K562 (cell line): ENCODE measurements around the gene KRTAP10-9. TPM values are rescaled to one million over a fixed set of nuclear protein-coding genes. Genes with fewer than 3 reads are reported as not detected.

Experiments used
- ATAC-seq: fragments of 200-7000 bp; cut with Tn5 transposase; 3 replicates; pipeline ENCODE4 v1.9.1; 2020; ENCODE audit warnings: moderate library complexity
- BruUV-seq: library from RNA; stranded (reverse); fragments of 400-500 nt; replicated peaks from 2 replicates; lab custom pipeline; 2021; lab: Mats Ljungman, UMichigan
- CTCF ChIA-PET: fragments of 300-600 bp; formaldehyde crosslinking; extraction: SDS; loops from one replicate; lab custom pipeline; 2021; ENCODE audit warnings: low intra/inter-chr PET ratio; lab: Yijun Ruan, JAX
- POLR2A ChIA-PET: fragments of 300-600, 350-650 bp; sonication (Branson Sonifier 250); formaldehyde crosslinking; extraction: SDS; loops from one replicate; lab custom pipeline; 2021; ENCODE audit warnings: antibody characterized with exemption, inconsistent platforms; lab: Yijun Ruan, JAX
- DNase-seq, 4 experiments: peaks; one replicate each; pipeline versions ENCODE4 v3.0.0 to v3.0.0-alpha.2; 2011 to 2018; ENCODE audit warnings: low spot score in 3 of 4, mixed read lengths in 3 of 4; ENCODE audit errors: extremely low read depth in 1 of 4
- FAIRE-seq: peaks from 2 replicates; lab custom pipeline; 2011; peaks lifted over from hg19 to GRCh38; lab: Jason Lieb, UNC
- H2AFZ ChIP-seq: 2 replicates; pipeline ENCODE4 v1.6.0; 2011; ENCODE audit warnings: low read depth, low read length, control low read depth, inconsistent platforms
- H3K27ac ChIP-seq: fragments of 200-600 bp; 3 replicates; pipeline ENCODE4 v1.8.0; 2011; ENCODE audit warnings: low read depth, mild to moderate bottlenecking, control low read depth, inconsistent platforms, low read length, moderate library complexity, mixed read lengths; ENCODE audit errors: extremely low read depth
- H3K27me3 ChIP-seq, 2 experiments: fragments of 300-600 bp in 1 of 2; 2 replicates in 1 of 2; 3 replicates in 1 of 2; pipeline versions ENCODE4 v1.6.0 to v1.8.0; 2011; ENCODE audit warnings: inconsistent platforms in 2 of 2, low read length in 2 of 2, mild to moderate bottlenecking in 1 of 2, mixed read lengths in 1 of 2, moderate library complexity in 1 of 2; ENCODE audit not compliant: control insufficient read depth in 2 of 2, insufficient read depth in 2 of 2
- H3K36me3 ChIP-seq: fragments of 300-600 bp; 3 replicates; pipeline ENCODE4 v1.8.0; 2011; ENCODE audit warnings: mild to moderate bottlenecking, low read length, inconsistent platforms; ENCODE audit not compliant: control insufficient read depth, insufficient read depth
- H3K4me1 ChIP-seq, 2 experiments: fragments of 200-600 bp in 1 of 2; replicated peaks in 1 of 2; 2 replicates in 1 of 2; 3 replicates in 1 of 2; pipeline versions ENCODE4 v1.5.1 to v1.8.0; 2011; ENCODE audit warnings: inconsistent platforms in 2 of 2, low read length in 2 of 2, mild to moderate bottlenecking in 1 of 2, mixed read lengths in 1 of 2, moderate library complexity in 1 of 2; ENCODE audit not compliant: control insufficient read depth in 2 of 2, insufficient read depth in 2 of 2
- H3K4me2 ChIP-seq: 2 replicates; pipeline ENCODE4 v1.6.1; 2011; ENCODE audit warnings: low read length, control low read depth, inconsistent platforms, mixed read lengths; ENCODE audit not compliant: insufficient read depth
- H3K4me3 ChIP-seq: fragments of 200-600 bp; sonication (generic), shearing (Covaris generic); 2 replicates; pipeline ENCODE4 v1.5.1; 2016; ENCODE audit warnings: control low read depth, inconsistent platforms
- H3K79me2 ChIP-seq: fragments of 200-600 bp; 3 replicates; pipeline ENCODE4 v1.8.0; 2011; ENCODE audit warnings: low read length, inconsistent platforms; ENCODE audit not compliant: control insufficient read depth, insufficient read depth
- H3K9ac ChIP-seq, 2 experiments: 2 replicates each; pipeline versions ENCODE4 v1.6.0 to v1.6.1; 2011; ENCODE audit warnings: low read depth in 2 of 2, low read length in 2 of 2, control low read depth in 1 of 2, inconsistent platforms in 1 of 2, mild to moderate bottlenecking in 1 of 2, mixed read lengths in 1 of 2; ENCODE audit not compliant: insufficient read depth in 1 of 2
- H3K9me1 ChIP-seq: one replicate; pipeline ENCODE4 v1.6.0; 2011; ENCODE audit warnings: inconsistent platforms, mild to moderate bottlenecking, low read length, moderate library complexity; ENCODE audit not compliant: control insufficient read depth, insufficient read depth
- H3K9me3 ChIP-seq: replicated peaks from 2 replicates; pipeline ENCODE4 v1.5.1; 2011; ENCODE audit warnings: low read depth, low read length, inconsistent platforms; ENCODE audit not compliant: control insufficient read depth, insufficient read depth
- H4K20me1 ChIP-seq: replicated peaks from 2 replicates; pipeline ENCODE4 v1.6.1; 2011; ENCODE audit warnings: low read length, inconsistent platforms, mixed read lengths; ENCODE audit not compliant: control insufficient read depth, insufficient read depth
- ADNP ChIP-seq: fragments of 200-800 bp; sonication (Bioruptor generic); IDR thresholded peaks from 2 replicates; pipeline ENCODE4 v1.6.1; 2016; ENCODE audit warnings: missing genetic modification characterization, missing compliant biosample characterization
- GTF2F1 ChIP-seq: IDR thresholded peaks from 2 replicates; pipeline ENCODE4 v1.6.1; 2011; ENCODE audit warnings: low read depth, low read length, improper control_type of control experiment
- LCOR ChIP-seq: sonication (generic); formaldehyde crosslinking; IDR thresholded peaks from 2 replicates; pipeline ENCODE4 v1.8.0; 2022; ENCODE audit warnings: mild to moderate bottlenecking, missing genetic modification reagents
- RBM39 ChIP-seq: fragments of 200-400 bp; formaldehyde crosslinking; optimal IDR thresholded peaks from 2 replicates; pipeline ENCODE3; 2018; ENCODE audit warnings: low read depth, low read length
- SMAD4 ChIP-seq: fragments of 250-450 bp; sonication (Bioruptor Pico); conservative IDR thresholded peaks from 2 replicates; pipeline ENCODE4 v1.8.0; 2021; ENCODE audit warnings: inconsistent platforms, mild to moderate bottlenecking, moderate library complexity
- TAF7 ChIP-seq: fragments of 450-650 bp; IDR thresholded peaks from 2 replicates; pipeline ENCODE4 v1.6.1; 2016; ENCODE audit warnings: missing genetic modification characterization, missing compliant biosample characterization
- TCF3 ChIP-seq: sonication (generic); formaldehyde crosslinking; IDR thresholded peaks from 2 replicates; pipeline ENCODE4 v1.4.0; 2020; ENCODE audit warnings: mild to moderate bottlenecking, missing genetic modification reagents
- THAP12 ChIP-seq: fragments of 250-450 bp; sonication (Bioruptor Pico); IDR thresholded peaks from 2 replicates; pipeline ENCODE4 v1.9.0; 2021; ENCODE audit warnings: mild to moderate bottlenecking, inconsistent platforms
- TRIM24 ChIP-seq, 2 experiments: fragments of 450-650 bp; IDR thresholded peaks; 2 replicates each; pipeline ENCODE4 v1.6.1; 2016
- USF2 ChIP-seq: sonication (generic); formaldehyde crosslinking; IDR thresholded peaks from 2 replicates; pipeline ENCODE4 v1.5.0; 2020; ENCODE audit warnings: missing genetic modification reagents
- ZBTB33 ChIP-seq: sonication (generic); formaldehyde crosslinking; IDR thresholded peaks from 2 replicates; pipeline ENCODE4 v1.8.1; 2023; ENCODE audit warnings: mild to moderate bottlenecking, missing genetic modification reagents
- ZBTB7A ChIP-seq: IDR thresholded peaks from 2 replicates; pipeline ENCODE4 v1.6.1; 2011; ENCODE audit warnings: low read depth, mild to moderate bottlenecking, low read length, moderate library complexity, borderline replicate concordance; ENCODE audit not compliant: control insufficient read depth
- ZNF589 ChIP-seq: fragments of 200-800 bp; sonication (Bioruptor generic); IDR thresholded peaks from 2 replicates; pipeline ENCODE4 v1.6.1; 2016; ENCODE audit warnings: low read depth, missing genetic modification characterization, missing compliant biosample characterization
- WGBS: fragments of 100-300 bp; shearing (Covaris generic); methylation state at CpG from one replicate; pipeline ENCODE4 v1.1.6; 2016; ENCODE audit warnings: low coverage, mixed read lengths; ENCODE audit not compliant: insufficient coverage; ENCODE audit errors: missing lambda C conversion rate; 5-methylcytosine and 5-hydroxymethylcytosine counted together
- in situ Hi-C: fragments of 300-500 bp; cut with MboI; formaldehyde crosslinking; loops from 4 replicates; pipeline ENCODE4 v1.15.0; 2018; ENCODE audit warnings: inconsistent platforms, mixed read lengths
- intact Hi-C: fragments of 100-400 bp; cut with micrococcal nuclease; formaldehyde crosslinking; loops from 2 replicates; pipeline ENCODE4 v1.14.2; 2022
- polyA plus RNA-seq, 8 experiments: library from polyadenylated mRNA; depleted of rRNA in 4 of 8; stranded (reverse) in 5 of 8; unstranded in 3 of 8; fragments of >200 nt; fragmentation: Nextera tagmentation in 2 of 8; fragmentation: Illumina TruSeq in 1 of 8; extraction: Ambion mirVana in 2 of 8; extraction: Trizol in 1 of 8; gene quantifications; 2 replicates each; pipeline versions ENCODE4 v1.2.1 to v1.2.3, GENCODE V29; 2011 to 2014; ENCODE audit warnings: inconsistent platforms in 1 of 8, missing spikeins in 1 of 8
- total RNA-seq, 7 experiments: library from RNA; depleted of rRNA in 6 of 7; stranded (reverse); fragments of >200 nt in 6 of 7; fragmentation: Illumina TruSeq in 2 of 7; extraction: Trizol in 2 of 7; gene quantifications; 2 replicates each; pipeline versions ENCODE4 v1.2.1 to v1.2.3, GENCODE V29; 2011 to 2021; ENCODE audit warnings: low replicate concordance in 1 of 7

The KRTAP10-9 gene
- total and polyA plus RNA-seq, 9 of the 15 experiments (the other 6 are each of a cell fraction or from before 2014, with no cell fraction given): not detected

- TF ChIP-seq ZBTB7A (no peak), TRIM24 (IDR thresholded peaks at IDR 0.05) (no peak), SMAD4 (CRISPR knock-in tag) (no peak)
Observed at GRCh38 chr21:44583800-44584147, 43.1 kb upstream of the KRTAP10-9 start (continued).

GRCh38 chr21:44585892-44586291, 41.0 kb upstream of the KRTAP10-9 start:
- Histone ChIP-seq H3K27me3 (peaks cover 0 to 5% of the 10 kb centered on the region in 2 experiments; a peak in 1 of 5 replicates), H3K27ac (no peak overlapping the region), H3K4me3 (no peak overlapping the region), H3K4me1 (peaks cover 0 to 11% of the 10 kb centered on the region in 2 experiments; a peak in 3 of 5 replicates), H3K9me3 (peaks cover 2% of the 10 kb centered on the region; the same call in 1 of the 2 replicates), H4K20me1 (no peaks in the 10 kb centered on the region), H3K9ac (no peak overlapping the region), H3K9me1 (no peaks in the 10 kb centered on the region), H3K79me2 (no peaks in the 10 kb centered on the region), H3K36me3 (no peaks in the 10 kb centered on the region), H2AFZ (no peak overlapping the region), H3K4me2 (no peak overlapping the region)
- ChIA-PET CTCF (no interaction called here), POLR2A (no interaction called here)
- intact Hi-C loops (no loop called here), in situ Hi-C loops (no loop called here)
- BruUV-seq: no TSS peak
- 0% methylated on average over 3 of the region's 3 CpGs for WGBS
- FAIRE-seq (no peak), ATAC-seq (no peak), DNase-seq (no peak)
- TF ChIP-seq TRIM24 (IDR thresholded peaks at IDR 0.05) (no peak), ADNP (no peak), TCF3 (CRISPR knock-in tag) (no peak), USF2 (CRISPR knock-in tag) (no peak), TAF7 (tag) (no peak), GTF2F1 (no peak), LCOR (CRISPR knock-in tag) (no peak), ZBTB33 (no peak), ZNF589 (CRISPR knock-in tag) (no peak), RBM39 (no peak), THAP12 (CRISPR knock-in tag) (no peak)
